D721Med (cell line): ENCODE data around the gene UBE2Q1.

Experiments used
- DNase-seq: peaks from one replicate; pipeline ENCODE4 v3.0.0; 2011; ENCODE audit warnings: low spot score; ENCODE audit not compliant: insufficient read length
- FAIRE-seq: peaks from 2 replicates; lab custom pipeline; 2011; peaks lifted over from hg19 to GRCh38; lab: Jason Lieb, UNC
- TF ChIP-seq, protein P1 (sequence below): IDR thresholded peaks from 2 replicates; pipeline ENCODE4 v1.5.1; 2012; ENCODE audit warnings: mild to moderate bottlenecking, control low read depth; ENCODE audit not compliant: insufficient read depth; ENCODE audit errors: missing control alignments

UBE2Q1 gene

DNA sequence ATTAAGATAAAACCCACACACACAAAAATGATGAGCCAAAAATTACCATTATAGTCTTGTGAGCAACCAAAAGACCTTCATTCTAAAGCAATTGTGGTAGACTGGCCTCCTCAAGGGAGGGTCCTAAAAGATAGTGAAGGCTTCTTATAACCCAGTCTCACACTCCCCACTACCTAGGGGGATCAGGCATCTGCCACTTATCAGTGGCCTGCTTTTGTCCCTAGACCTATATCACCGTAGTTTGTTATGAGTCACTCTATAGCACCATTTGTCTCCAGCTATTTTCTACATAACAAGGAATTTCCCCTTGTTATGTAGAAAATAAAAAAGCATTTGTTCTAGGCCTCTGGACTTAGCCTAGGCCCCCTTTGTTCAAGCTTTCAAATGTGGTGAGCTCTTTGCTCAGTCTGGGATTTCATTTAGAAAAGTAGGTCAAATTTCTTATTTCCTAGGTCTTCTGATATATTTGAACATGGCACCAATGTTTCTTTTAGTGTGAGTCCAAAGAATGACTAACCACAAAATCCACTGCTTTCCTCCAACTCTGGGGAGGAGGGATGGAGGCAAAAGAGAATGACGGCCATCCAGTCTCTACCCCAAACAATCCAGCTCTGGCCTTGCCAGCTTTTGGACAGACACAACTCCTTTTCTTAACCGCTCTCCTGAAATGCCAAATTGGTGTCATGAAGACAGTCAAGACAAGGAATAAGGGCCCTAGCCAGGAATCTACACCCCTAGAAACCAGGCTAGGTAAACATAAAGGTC lies 40.6 kb upstream of the UBE2Q1 start:
- TF ChIP-seq, protein P1, sequence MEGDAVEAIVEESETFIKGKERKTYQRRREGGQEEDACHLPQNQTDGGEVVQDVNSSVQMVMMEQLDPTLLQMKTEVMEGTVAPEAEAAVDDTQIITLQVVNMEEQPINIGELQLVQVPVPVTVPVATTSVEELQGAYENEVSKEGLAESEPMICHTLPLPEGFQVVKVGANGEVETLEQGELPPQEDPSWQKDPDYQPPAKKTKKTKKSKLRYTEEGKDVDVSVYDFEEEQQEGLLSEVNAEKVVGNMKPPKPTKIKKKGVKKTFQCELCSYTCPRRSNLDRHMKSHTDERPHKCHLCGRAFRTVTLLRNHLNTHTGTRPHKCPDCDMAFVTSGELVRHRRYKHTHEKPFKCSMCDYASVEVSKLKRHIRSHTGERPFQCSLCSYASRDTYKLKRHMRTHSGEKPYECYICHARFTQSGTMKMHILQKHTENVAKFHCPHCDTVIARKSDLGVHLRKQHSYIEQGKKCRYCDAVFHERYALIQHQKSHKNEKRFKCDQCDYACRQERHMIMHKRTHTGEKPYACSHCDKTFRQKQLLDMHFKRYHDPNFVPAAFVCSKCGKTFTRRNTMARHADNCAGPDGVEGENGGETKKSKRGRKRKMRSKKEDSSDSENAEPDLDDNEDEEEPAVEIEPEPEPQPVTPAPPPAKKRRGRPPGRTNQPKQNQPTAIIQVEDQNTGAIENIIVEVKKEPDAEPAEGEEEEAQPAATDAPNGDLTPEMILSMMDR = no peak
- DNase-seq = no peak
- FAIRE-seq = no peak

DNA sequence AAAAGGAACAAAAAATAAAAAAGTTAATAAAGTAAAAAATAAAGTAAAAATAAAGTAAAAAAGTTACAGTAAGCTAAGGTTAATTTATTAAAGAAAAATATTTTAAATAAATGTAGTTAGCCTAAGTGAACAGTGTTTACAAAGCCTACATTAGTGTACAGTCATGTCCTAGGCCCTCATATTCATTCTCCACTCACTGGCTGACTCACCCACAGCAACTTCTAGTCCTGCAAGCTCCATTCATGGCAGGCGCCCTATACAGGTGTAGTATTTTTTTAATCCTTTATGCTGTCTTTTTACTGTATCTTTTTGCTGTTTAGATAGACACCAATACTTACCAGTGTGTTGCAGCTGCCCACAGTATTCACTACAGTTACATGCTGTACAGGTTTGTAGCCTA lies 37.2 kb upstream of the UBE2Q1 start:
- TF ChIP-seq, protein P1 = no peak
- DNase-seq (no peak), FAIRE-seq (no peak)

DNA sequence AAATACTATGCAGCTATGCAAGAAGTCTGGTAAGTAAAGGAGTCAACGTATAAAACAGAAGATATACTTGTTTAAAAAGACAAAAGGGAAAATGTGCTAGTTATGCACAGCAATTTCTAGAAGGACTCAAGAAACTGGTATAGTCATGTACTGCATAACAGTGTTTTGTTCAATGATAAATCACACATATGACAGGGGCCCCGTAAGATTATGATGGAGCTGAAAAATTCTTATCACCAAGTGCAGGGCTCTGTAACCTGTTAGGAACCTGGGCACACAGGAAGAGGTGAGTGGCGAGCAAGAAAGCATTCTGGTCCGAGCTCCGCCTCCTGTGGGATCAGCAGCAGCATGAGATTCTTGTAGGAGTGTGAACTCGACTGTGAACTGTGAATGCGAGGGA lies 36.3 kb upstream of the UBE2Q1 start:
- DNase-seq (no peak), FAIRE-seq (no peak)
- TF ChIP-seq, protein P1 = no peak

GRCh38 chr1:154593390-154593789 lies 34.9 kb upstream of the UBE2Q1 start:
- TF ChIP-seq, protein P1 = no peak
- DNase-seq (no peak), FAIRE-seq (no peak)

GRCh38 chr1:154591206-154591605 lies 32.7 kb upstream of the UBE2Q1 start:
- DNase-seq (no peak), FAIRE-seq (no peak)
- TF ChIP-seq, protein P1 = no peak

GRCh38 chr1:154590756-154591155 lies 32.3 kb upstream of the UBE2Q1 start:
- TF ChIP-seq, protein P1 = no peak
- FAIRE-seq (no peak), DNase-seq (no peak)

DNA sequence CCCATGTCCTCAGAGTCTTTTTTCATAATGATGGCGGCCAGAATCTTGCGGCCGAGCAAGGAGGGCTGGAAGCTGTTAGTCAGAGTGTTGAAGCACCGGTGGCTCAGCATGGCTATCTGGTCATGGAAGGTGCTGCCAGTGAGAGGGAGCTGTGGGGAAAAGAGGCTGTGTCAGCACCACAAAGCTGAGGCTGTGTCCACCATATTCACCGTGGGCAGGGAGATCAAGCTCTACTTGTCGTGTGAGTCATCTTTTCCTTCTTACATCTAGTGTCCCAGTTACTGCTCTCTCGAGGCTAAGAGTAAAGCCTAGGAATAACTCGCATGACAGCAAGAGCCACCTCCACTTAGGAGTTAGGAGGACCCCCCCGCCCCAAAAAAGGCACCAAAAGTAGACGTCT lies 31.3 kb upstream of the UBE2Q1 start:
- TF ChIP-seq, protein P1 = no peak
- DNase-seq = no peak
- no peak for FAIRE-seq
